ENCODE data around the gene GASK1A. TPM values are rescaled to one million over a fixed set of nuclear protein-coding genes. Genes with fewer than 3 reads are reported as not detected.

GASK1A gene
- total RNA-seq, 1 donor from 2014 or later = not detected

- Mint-ChIP-seq H3K27ac (ENCODE audit: unreplicated experiment) (no peak overlapping the region), H3K27me3 (ENCODE audit: unreplicated experiment) (peaks cover 19% of the 10 kb centered on the region), H3K36me3 (ENCODE audit: unreplicated experiment) (no peaks in the 10 kb centered on the region), H3K4me3 (ENCODE audit: unreplicated experiment) (no peak overlapping the region), H3K4me1 (ENCODE audit: unreplicated experiment) (no peaks in the 10 kb centered on the region), H3K9me3 (ENCODE audit: unreplicated experiment) (no peaks in the 10 kb centered on the region)
- no peak for DNase-seq (ENCODE audit: extremely low spot score, unreplicated experiment)
- no peak for TF ChIP-seq CTCF (IDR thresholded peaks at IDR 0.05)
Observed at GRCh38 chr3:42988097-42988496, 9.0 kb downstream of the GASK1A start.

GRCh38 chr3:42988566-42988965, 9.5 kb downstream of the GASK1A start:
- Mint-ChIP-seq H3K36me3 (ENCODE audit: unreplicated experiment) (no peaks in the 10 kb centered on the region), H3K9me3 (ENCODE audit: unreplicated experiment) (no peaks in the 10 kb centered on the region), H3K27ac (ENCODE audit: unreplicated experiment) (no peak overlapping the region), H3K4me1 (ENCODE audit: unreplicated experiment) (no peaks in the 10 kb centered on the region), H3K27me3 (ENCODE audit: unreplicated experiment) (peaks cover 18% of the 10 kb centered on the region), H3K4me3 (ENCODE audit: unreplicated experiment) (no peak overlapping the region)
- DNase-seq (ENCODE audit: extremely low spot score, unreplicated experiment) = no peak
- no peak for TF ChIP-seq CTCF (IDR thresholded peaks at IDR 0.05)

- no peaks in the 10 kb centered on the region for H3K4me1 Mint-ChIP-seq (ENCODE audit: unreplicated experiment)
Observed at GRCh38 chr3:42991341-42992315, 12.5 kb downstream of the GASK1A start.

GRCh38 chr3:42994595-42994994, 15.5 kb downstream of the GASK1A start:
- H3K4me3 Mint-ChIP-seq (ENCODE audit: unreplicated experiment) = no peak overlapping the region
- H3K36me3 Mint-ChIP-seq (ENCODE audit: unreplicated experiment) = no peaks in the 10 kb centered on the region
- no peak for TF ChIP-seq CTCF (IDR thresholded peaks at IDR 0.05)
- no peak for DNase-seq (ENCODE audit: extremely low spot score, unreplicated experiment)
- no peak overlapping the region for H3K27ac Mint-ChIP-seq (ENCODE audit: unreplicated experiment)
- H3K27me3 Mint-ChIP-seq (ENCODE audit: unreplicated experiment) = peaks cover 5% of the 10 kb centered on the region
- H3K9me3 Mint-ChIP-seq (ENCODE audit: unreplicated experiment) = no peaks in the 10 kb centered on the region
- no peaks in the 10 kb centered on the region for H3K4me1 Mint-ChIP-seq (ENCODE audit: unreplicated experiment)

More at GRCh38 chr3:42991341-42992315, 12.5 kb downstream of the GASK1A start:
- Mint-ChIP-seq H3K36me3 (ENCODE audit: unreplicated experiment) (no peaks in the 10 kb centered on the region), H3K27me3 (ENCODE audit: unreplicated experiment) (peaks cover 10% of the 10 kb centered on the region), H3K9me3 (ENCODE audit: unreplicated experiment) (no peaks in the 10 kb centered on the region), H3K4me3 (ENCODE audit: unreplicated experiment) (no peak overlapping the region), H3K27ac (ENCODE audit: unreplicated experiment) (no peak overlapping the region)
- no peak for DNase-seq (ENCODE audit: extremely low spot score, unreplicated experiment)
- TF ChIP-seq CTCF (IDR thresholded peaks at IDR 0.05) = no peak

GRCh38 chr3:42996021-42996420, 16.9 kb downstream of the GASK1A start:
- H3K4me1 Mint-ChIP-seq (ENCODE audit: unreplicated experiment) = no peaks in the 10 kb centered on the region
- no peak overlapping the region for H3K4me3 Mint-ChIP-seq (ENCODE audit: unreplicated experiment)
- DNase-seq (ENCODE audit: extremely low spot score, unreplicated experiment) = no peak
- no peaks in the 10 kb centered on the region for H3K9me3 Mint-ChIP-seq (ENCODE audit: unreplicated experiment)
- no peak for TF ChIP-seq CTCF (IDR thresholded peaks at IDR 0.05)
- peaks cover 5% of the 10 kb centered on the region for H3K27me3 Mint-ChIP-seq (ENCODE audit: unreplicated experiment)
- no peak overlapping the region for H3K27ac Mint-ChIP-seq (ENCODE audit: unreplicated experiment)
- no peaks in the 10 kb centered on the region for H3K36me3 Mint-ChIP-seq (ENCODE audit: unreplicated experiment)
